GM23338 (cell line): ENCODE results near the gene GPR4. TPM values are rescaled to one million over a fixed set of nuclear protein-coding genes. Genes with fewer than 3 reads are reported as not detected.

Source experiments
- ATAC-seq: fragments of 200-7000 bp; cut with Tn5 transposase; 3 replicates; pipeline ENCODE4 v1.9.1; 2020
- DNase-seq: peaks from one replicate; pipeline ENCODE4 v3.0.0-alpha.2; 2015; ENCODE audit warnings: low spot score
- H2AFZ ChIP-seq: fragments of 200-600 bp; sonication (generic); 2 replicates; pipeline ENCODE4 v1.8.0; 2016; ENCODE audit warnings: antibody characterized with exemption, mild to moderate bottlenecking, moderate library complexity
- H3F3A ChIP-seq: fragments of 200-600 bp; sonication (generic); replicated peaks from 2 replicates; pipeline ENCODE4 v1.8.0; 2017; ENCODE audit warnings: antibody characterized with exemption, mixed run types, low read depth
- H3K27ac ChIP-seq: fragments of 200-600 bp; sonication (generic); 2 replicates; pipeline ENCODE4 v1.6.1; 2016; ENCODE audit warnings: low read depth
- H3K27me3 ChIP-seq: fragments of 200-600 bp; sonication (generic); 2 replicates; pipeline ENCODE4 v1.8.0; 2016; ENCODE audit warnings: mild to moderate bottlenecking, mixed run types, moderate library complexity; ENCODE audit not compliant: insufficient read depth
- H3K36me3 ChIP-seq: fragments of 200-600 bp; sonication (generic); 2 replicates; pipeline ENCODE4 v1.8.0; 2016; ENCODE audit warnings: mild to moderate bottlenecking; ENCODE audit not compliant: insufficient read depth
- H3K4me1 ChIP-seq: fragments of 200-600 bp; sonication (generic); 2 replicates; pipeline ENCODE4 v1.8.0; 2016; ENCODE audit warnings: mild to moderate bottlenecking, moderate library complexity; ENCODE audit not compliant: insufficient read depth
- H3K4me2 ChIP-seq: fragments of 200-600 bp; sonication (generic); 2 replicates; pipeline ENCODE4 v1.7.1; 2017; ENCODE audit warnings: mixed run types
- H3K4me3 ChIP-seq: fragments of 200-600 bp; sonication (generic); 2 replicates; pipeline ENCODE4 v1.6.1; 2016; ENCODE audit warnings: mixed run types
- H3K79me2 ChIP-seq: fragments of 200-600 bp; sonication (generic); replicated peaks from 2 replicates; pipeline ENCODE4 v1.8.0; 2017; ENCODE audit warnings: mild to moderate bottlenecking; ENCODE audit not compliant: insufficient read depth
- H3K9me2 ChIP-seq: fragments of 200-600 bp; sonication (generic); 2 replicates; pipeline ENCODE4 v1.8.0; 2017; ENCODE audit not compliant: insufficient read depth
- H4K20me1 ChIP-seq: fragments of 200-600 bp; sonication (generic); replicated peaks from 2 replicates; pipeline ENCODE4 v1.8.0; 2017; ENCODE audit warnings: mild to moderate bottlenecking; ENCODE audit not compliant: insufficient read depth
- H3K27ac Mint-ChIP-seq: 2 replicates; pipeline ENCODE4 v1.8.0; 2020; ENCODE audit warnings: inconsistent platforms, mild to moderate bottlenecking, moderate library complexity, mixed read lengths
- H3K27me3 Mint-ChIP-seq: 3 replicates; pipeline ENCODE4 v1.8.0; 2022; ENCODE audit warnings: low read depth, mild to moderate bottlenecking, moderate library complexity, mixed read lengths, inconsistent platforms; ENCODE audit not compliant: insufficient read depth, poor library complexity
- H3K36me3 Mint-ChIP-seq: 3 replicates; pipeline ENCODE4 v1.8.0; 2021; ENCODE audit warnings: low read depth, mild to moderate bottlenecking, inconsistent platforms, moderate library complexity, mixed read lengths
- H3K4me1 Mint-ChIP-seq: 3 replicates; pipeline ENCODE4 v1.8.0; 2020; ENCODE audit warnings: mild to moderate bottlenecking, inconsistent platforms, mixed read lengths
- H3K4me3 Mint-ChIP-seq: 3 replicates; pipeline ENCODE4 v1.8.0; 2021; ENCODE audit warnings: moderate library complexity, mild to moderate bottlenecking, inconsistent platforms, mixed read lengths
- H3K9me3 Mint-ChIP-seq: 3 replicates; pipeline ENCODE4 v1.8.0; 2020; ENCODE audit warnings: moderate library complexity, mild to moderate bottlenecking, inconsistent platforms, mixed read lengths
- CREB1 ChIP-seq: fragments of 250-450 bp; sonication (Bioruptor Pico); IDR thresholded peaks from 2 replicates; pipeline ENCODE4 v1.5.0; 2020; ENCODE audit warnings: low read depth, mild to moderate bottlenecking, moderate library complexity
- EZH2 ChIP-seq: fragments of 200-600 bp; sonication (generic); IDR thresholded peaks from one replicate; pipeline ENCODE4 v1.8.0; 2017; ENCODE audit warnings: antibody characterized with exemption, mild to moderate bottlenecking, low read depth; ENCODE audit not compliant: unreplicated experiment
- EZH2phosphoT487 ChIP-seq: fragments of 200-600 bp; sonication (generic); IDR thresholded peaks from one replicate; pipeline ENCODE4 v1.8.1; 2018; ENCODE audit warnings: antibody characterized with exemption; ENCODE audit not compliant: unreplicated experiment
- POLR2AphosphoS5 ChIP-seq: IDR thresholded peaks from 2 replicates; pipeline ENCODE4 v1.6.1; 2016; ENCODE audit warnings: antibody characterized with exemption, low read depth
- REST ChIP-seq: IDR thresholded peaks from one replicate; pipeline ENCODE4 v1.6.1; 2018; ENCODE audit warnings: antibody characterized with exemption; ENCODE audit not compliant: unreplicated experiment
- STAT1 ChIP-seq: IDR thresholded peaks from one replicate; pipeline ENCODE4 v1.6.1; 2016; ENCODE audit warnings: antibody characterized with exemption; ENCODE audit not compliant: unreplicated experiment
- ZNF331 ChIP-seq: fragments of 250-450 bp; sonication (Bioruptor Pico); IDR thresholded peaks from 2 replicates; pipeline ENCODE4 v1.5.0; 2020; ENCODE audit warnings: low read depth, mild to moderate bottlenecking, moderate library complexity
- polyA plus RNA-seq: library from polyadenylated mRNA; unstranded; fragments of >200 nt; fragmentation: Nextera tagmentation; extraction: Ambion mirVana; gene quantifications from 2 replicates; pipeline ENCODE4 v1.2.1, GENCODE V29; 2016
- total RNA-seq: library from RNA; depleted of rRNA; stranded (reverse); fragments of >200 nt; shearing (Covaris generic); gene quantifications from 2 replicates; pipeline ENCODE4 v1.2.3, GENCODE V29; 2014
- TF ChIP-seq, protein P1 (sequence below): IDR thresholded peaks from 2 replicates; pipeline ENCODE4 v1.6.1; 2016; ENCODE audit warnings: antibody characterized with exemption

GPR4 gene
- total and polyA plus RNA-seq, 2 experiments from 2014 or later: 0.06 to 0.14 TPM

DNA sequence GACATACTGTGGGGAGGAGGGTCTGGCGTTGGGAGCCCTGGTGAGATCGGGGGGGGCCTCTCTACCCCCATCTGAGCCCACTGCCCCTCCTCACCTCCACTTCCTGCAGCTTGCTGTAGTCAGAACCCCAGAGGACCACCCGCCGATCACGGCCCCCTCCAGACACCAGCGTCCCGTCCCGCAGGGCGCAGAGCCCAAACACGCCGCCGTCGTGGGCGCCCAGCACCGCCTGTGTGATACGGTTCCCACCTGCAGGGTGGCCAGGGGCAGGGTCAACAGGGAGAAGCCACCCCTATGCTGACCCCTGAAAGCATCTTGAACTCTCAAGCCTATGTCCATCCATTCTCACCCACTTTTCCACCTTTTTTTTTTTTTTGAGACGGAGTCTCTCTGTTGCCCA, 19.4 kb upstream of the GPR4 start (continued):
- TF ChIP-seq REST (no peak), EZH2 (no peak), ZNF331 (CRISPR knock-in tag) (no peak), EZH2phosphoT487 (no peak), STAT1 (no peak), CREB1 (CRISPR knock-in tag) (no peak)

GRCh38 chr19:45616704-45617017, 14.6 kb upstream of the GPR4 start:
- Mint-ChIP-seq H3K4me3 (peak overlapping the region; percentile 92), H3K27me3 (peaks cover 13% of the 10 kb centered on the region), H3K36me3 (peaks cover 25% of the 10 kb centered on the region; the same call in 2 of the 3 replicates), H3K4me1 (peaks cover 14% of the 10 kb centered on the region), H3K9me3 (no peaks in the 10 kb centered on the region), H3K27ac (peak overlapping the region; percentile 95)
- no peaks in the 10 kb centered on the region for H3K36me3 ChIP-seq
- H2AFZ ChIP-seq: peak overlapping the region; percentile 49; the same call in 1 of the 2 replicates
- H3F3A ChIP-seq: 0 out of 2 replicates have a peak, but pooled peaks cover 4% of the 10 kb centered on the region
- no peaks in the 10 kb centered on the region for H3K79me2 ChIP-seq
- no peaks in the 10 kb centered on the region for H3K9me2 ChIP-seq
- TF ChIP-seq POLR2AphosphoS5: 0 out of 2 replicates have a peak, but pooled peaks have one; percentile 34
- TF ChIP-seq, protein P1, sequence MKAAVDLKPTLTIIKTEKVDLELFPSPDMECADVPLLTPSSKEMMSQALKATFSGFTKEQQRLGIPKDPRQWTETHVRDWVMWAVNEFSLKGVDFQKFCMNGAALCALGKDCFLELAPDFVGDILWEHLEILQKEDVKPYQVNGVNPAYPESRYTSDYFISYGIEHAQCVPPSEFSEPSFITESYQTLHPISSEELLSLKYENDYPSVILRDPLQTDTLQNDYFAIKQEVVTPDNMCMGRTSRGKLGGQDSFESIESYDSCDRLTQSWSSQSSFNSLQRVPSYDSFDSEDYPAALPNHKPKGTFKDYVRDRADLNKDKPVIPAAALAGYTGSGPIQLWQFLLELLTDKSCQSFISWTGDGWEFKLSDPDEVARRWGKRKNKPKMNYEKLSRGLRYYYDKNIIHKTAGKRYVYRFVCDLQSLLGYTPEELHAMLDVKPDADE: no peak
- ATAC-seq (peak; percentile 32), DNase-seq (peak; percentile 71)
- peaks cover 11% of the 10 kb centered on the region; the same call in 1 of the 2 replicates for H3K4me1 ChIP-seq
- peak overlapping the region; percentile 84; the same call in 1 of the 2 replicates for H3K27ac ChIP-seq
- no peaks in the 10 kb centered on the region for H4K20me1 ChIP-seq
- no peaks in the 10 kb centered on the region for H3K27me3 ChIP-seq
- H3K4me2 ChIP-seq: peak overlapping the region; percentile 96
- peak overlapping the region; percentile 95 for H3K4me3 ChIP-seq
